ENCODE measurements around the gene ADGRA3.

DNA sequence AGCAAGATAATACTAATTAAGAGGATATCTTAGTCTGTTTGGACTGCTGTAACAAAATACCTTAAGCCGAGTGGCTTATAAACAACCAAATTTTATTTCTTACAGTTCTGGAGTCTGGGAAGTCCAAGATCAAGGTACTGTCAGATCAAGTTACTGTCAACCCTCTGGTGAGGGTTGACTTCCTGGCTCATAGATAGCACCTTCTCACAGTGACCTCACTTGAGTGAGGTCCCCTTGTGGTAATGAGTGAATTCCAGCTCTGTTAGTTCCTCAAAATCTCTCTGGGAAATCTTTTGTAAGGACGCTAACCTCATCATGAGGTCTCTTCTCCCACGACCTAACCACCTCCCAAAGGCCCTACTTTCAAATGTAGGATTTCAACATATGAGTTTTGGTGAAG lies 36.9 kb upstream of the ADGRA3 start:
- TF ChIP-seq EZH2 (IDR thresholded peaks at IDR 0.05; ENCODE audit: low read length, unreplicated experiment) (no peak), EZH2phosphoT487 (IDR thresholded peaks at IDR 0.05; ENCODE audit: borderline replicate concordance, low read length) (no peak)
- TF ChIP-seq, protein P1, sequence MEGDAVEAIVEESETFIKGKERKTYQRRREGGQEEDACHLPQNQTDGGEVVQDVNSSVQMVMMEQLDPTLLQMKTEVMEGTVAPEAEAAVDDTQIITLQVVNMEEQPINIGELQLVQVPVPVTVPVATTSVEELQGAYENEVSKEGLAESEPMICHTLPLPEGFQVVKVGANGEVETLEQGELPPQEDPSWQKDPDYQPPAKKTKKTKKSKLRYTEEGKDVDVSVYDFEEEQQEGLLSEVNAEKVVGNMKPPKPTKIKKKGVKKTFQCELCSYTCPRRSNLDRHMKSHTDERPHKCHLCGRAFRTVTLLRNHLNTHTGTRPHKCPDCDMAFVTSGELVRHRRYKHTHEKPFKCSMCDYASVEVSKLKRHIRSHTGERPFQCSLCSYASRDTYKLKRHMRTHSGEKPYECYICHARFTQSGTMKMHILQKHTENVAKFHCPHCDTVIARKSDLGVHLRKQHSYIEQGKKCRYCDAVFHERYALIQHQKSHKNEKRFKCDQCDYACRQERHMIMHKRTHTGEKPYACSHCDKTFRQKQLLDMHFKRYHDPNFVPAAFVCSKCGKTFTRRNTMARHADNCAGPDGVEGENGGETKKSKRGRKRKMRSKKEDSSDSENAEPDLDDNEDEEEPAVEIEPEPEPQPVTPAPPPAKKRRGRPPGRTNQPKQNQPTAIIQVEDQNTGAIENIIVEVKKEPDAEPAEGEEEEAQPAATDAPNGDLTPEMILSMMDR (conservative IDR thresholded peaks at IDR 0.05; ENCODE audit: low read depth, low read length): no peak
